ENCODE results near the gene FOSB. TPM values are rescaled to one million over a fixed set of nuclear protein-coding genes. Genes with fewer than 3 reads are reported as not detected.

The FOSB gene
- total RNA-seq, 1 experiment from 2014 or later: 2.3 TPM

DNA sequence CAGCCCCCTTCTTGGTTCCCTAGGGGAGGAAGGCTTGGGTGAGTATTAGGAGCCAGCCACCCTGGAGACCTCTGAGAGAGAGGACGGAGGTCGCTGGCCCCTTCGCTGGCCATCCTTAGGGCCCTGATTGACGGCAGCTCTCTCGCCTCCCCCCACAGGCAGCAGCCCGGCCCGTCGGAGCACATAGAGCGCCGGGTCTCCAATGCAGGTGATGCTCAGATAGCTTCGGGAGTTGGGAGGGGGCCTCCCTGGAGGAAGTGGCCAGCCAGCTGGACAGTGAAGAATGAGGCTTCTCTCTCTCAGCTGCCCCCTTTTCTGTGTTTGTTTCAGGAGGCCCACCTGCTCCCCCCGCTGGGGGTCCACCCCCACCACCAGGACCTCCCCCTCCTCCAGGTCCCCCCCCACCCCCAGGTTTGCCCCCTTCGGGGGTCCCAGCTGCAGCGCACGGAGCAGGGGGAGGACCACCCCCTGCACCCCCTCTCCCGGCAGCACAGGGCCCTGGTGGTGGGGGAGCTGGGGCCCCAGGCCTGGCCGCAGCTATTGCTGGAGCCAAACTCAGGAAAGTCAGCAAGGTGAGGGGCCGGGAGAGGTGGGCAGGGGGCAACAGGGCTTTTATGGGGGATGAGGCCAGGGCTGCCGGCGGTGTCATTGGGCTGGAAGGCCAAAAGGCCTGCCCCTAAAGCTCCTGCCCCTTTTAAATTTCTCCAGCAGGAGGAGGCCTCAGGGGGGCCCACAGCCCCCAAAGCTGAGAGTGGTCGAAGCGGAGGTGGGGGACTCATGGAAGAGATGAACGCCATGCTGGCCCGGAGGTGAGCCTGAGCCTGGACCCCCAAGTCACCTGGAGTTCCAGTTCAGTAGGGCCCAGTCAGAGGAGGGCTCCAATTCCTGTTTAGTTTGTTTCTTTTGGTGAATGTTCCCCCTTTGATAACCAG lies 54.5 kb downstream of the FOSB start:
- Mint-ChIP-seq H3K27ac (no peak overlapping the region; the same call in 1 of the 2 replicates), H3K9me3 (no peaks in the 10 kb centered on the region), H3K4me3 (no peak overlapping the region), H3K36me3 (peaks cover 43% of the 10 kb centered on the region), H3K4me1 (peaks cover 7% of the 10 kb centered on the region; the same call in 1 of the 2 replicates), H3K27me3 (ENCODE audit: low read depth) (no peaks in the 10 kb centered on the region)
- ChIA-PET CTCF (interaction anchor here (0.8 to 1.8 kb wide), 6 partner anchors 17 to 94 kb away, joined by 3 to 7 read pairs (median 5); no protein-coding TSS in a partner anchor), POLR2A (interaction anchor here (0.6 kb wide), 1 partner anchor 15 kb away, joined by 5 read pairs; no protein-coding TSS in a partner anchor)
- ATAC-seq: no peak
- TF ChIP-seq GABPB1 (CRISPR knock-in tag; IDR thresholded peaks at IDR 0.05) (no peak), NFYB (CRISPR knock-in tag; conservative IDR thresholded peaks at IDR 0.05; ENCODE audit: low read depth) (no peak), SP1 (CRISPR knock-in tag; conservative IDR thresholded peaks at IDR 0.05) (no peak), GRHL2 (CRISPR knock-in tag; IDR thresholded peaks at IDR 0.05; ENCODE audit: insufficient replicate concordance, severe bottlenecking) (no peak)
- TF ChIP-seq, protein P1, sequence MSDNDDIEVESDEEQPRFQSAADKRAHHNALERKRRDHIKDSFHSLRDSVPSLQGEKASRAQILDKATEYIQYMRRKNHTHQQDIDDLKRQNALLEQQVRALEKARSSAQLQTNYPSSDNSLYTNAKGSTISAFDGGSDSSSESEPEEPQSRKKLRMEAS (CRISPR knock-in tag; IDR thresholded peaks at IDR 0.05): no peak
- TF ChIP-seq, protein P2, sequence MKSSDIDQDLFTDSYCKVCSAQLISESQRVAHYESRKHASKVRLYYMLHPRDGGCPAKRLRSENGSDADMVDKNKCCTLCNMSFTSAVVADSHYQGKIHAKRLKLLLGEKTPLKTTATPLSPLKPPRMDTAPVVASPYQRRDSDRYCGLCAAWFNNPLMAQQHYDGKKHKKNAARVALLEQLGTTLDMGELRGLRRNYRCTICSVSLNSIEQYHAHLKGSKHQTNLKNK (CRISPR knock-in tag; IDR thresholded peaks at IDR 0.05): no peak
- TF ChIP-seq, protein P3, sequence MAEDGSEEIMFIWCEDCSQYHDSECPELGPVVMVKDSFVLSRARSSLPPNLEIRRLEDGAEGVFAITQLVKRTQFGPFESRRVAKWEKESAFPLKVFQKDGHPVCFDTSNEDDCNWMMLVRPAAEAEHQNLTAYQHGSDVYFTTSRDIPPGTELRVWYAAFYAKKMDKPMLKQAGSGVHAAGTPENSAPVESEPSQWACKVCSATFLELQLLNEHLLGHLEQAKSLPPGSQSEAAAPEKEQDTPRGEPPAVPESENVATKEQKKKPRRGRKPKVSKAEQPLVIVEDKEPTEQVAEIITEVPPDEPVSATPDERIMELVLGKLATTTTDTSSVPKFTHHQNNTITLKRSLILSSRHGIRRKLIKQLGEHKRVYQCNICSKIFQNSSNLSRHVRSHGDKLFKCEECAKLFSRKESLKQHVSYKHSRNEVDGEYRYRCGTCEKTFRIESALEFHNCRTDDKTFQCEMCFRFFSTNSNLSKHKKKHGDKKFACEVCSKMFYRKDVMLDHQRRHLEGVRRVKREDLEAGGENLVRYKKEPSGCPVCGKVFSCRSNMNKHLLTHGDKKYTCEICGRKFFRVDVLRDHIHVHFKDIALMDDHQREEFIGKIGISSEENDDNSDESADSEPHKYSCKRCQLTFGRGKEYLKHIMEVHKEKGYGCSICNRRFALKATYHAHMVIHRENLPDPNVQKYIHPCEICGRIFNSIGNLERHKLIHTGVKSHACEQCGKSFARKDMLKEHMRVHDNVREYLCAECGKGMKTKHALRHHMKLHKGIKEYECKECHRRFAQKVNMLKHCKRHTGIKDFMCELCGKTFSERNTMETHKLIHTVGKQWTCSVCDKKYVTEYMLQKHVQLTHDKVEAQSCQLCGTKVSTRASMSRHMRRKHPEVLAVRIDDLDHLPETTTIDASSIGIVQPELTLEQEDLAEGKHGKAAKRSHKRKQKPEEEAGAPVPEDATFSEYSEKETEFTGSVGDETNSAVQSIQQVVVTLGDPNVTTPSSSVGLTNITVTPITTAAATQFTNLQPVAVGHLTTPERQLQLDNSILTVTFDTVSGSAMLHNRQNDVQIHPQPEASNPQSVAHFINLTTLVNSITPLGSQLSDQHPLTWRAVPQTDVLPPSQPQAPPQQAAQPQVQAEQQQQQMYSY (CRISPR knock-in tag; IDR thresholded peaks at IDR 0.05): no peak
- TF ChIP-seq, protein P4, sequence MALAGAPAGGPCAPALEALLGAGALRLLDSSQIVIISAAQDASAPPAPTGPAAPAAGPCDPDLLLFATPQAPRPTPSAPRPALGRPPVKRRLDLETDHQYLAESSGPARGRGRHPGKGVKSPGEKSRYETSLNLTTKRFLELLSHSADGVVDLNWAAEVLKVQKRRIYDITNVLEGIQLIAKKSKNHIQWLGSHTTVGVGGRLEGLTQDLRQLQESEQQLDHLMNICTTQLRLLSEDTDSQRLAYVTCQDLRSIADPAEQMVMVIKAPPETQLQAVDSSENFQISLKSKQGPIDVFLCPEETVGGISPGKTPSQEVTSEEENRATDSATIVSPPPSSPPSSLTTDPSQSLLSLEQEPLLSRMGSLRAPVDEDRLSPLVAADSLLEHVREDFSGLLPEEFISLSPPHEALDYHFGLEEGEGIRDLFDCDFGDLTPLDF (CRISPR knock-in tag; IDR thresholded peaks at IDR 0.05): no peak
- no peak for DNase-seq (ENCODE audit: low spot score)

DNA sequence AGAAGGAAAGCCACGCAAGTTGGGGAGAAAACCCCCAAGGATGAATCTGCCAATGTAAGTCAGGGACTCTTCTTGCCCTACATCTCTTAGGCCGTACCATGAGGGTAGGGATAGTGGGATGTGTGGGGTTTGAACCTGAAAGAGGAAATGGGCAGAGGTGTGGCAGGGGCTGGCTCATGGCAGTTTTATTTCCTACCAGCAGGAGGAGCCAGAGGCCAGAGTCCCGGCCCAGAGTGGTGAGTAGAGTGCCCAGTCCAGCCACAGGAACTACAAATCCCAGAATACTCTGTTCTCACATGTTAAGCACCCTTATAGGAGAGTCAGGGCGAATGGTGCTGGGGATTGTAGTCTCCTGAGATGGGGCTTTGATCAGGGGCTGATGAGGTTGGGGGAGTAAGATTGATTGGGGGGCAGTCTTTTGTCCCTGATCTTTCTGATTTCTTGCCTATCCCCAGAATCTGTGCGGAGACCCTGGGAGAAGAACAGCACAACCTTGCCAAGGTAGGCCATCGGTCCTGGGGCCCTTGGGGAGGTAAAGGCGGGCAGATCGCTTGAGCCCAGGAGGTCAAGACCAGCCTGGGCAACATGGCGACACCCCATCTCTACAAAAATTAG lies 56.0 kb downstream of the FOSB start:
- Mint-ChIP-seq H3K27me3 (ENCODE audit: low read depth) (no peaks in the 10 kb centered on the region; the same call in 1 of the 2 replicates), H3K4me1 (peaks cover 15% of the 10 kb centered on the region), H3K4me3 (no peak overlapping the region), H3K9me3 (no peaks in the 10 kb centered on the region), H3K27ac (peak overlapping the region; percentile 91), H3K36me3 (peaks cover 31% of the 10 kb centered on the region)
- ATAC-seq (peak; percentile 82), DNase-seq (ENCODE audit: low spot score) (peak; percentile 85)
- POLR2A ChIA-PET: no interaction called here
- CTCF ChIA-PET: interaction anchor here (0.9 to 1.2 kb wide), 3 partner anchors 29 to 154 kb away, joined by 3 to 4 read pairs (median 3); no protein-coding TSS in a partner anchor
- TF ChIP-seq, protein P5, sequence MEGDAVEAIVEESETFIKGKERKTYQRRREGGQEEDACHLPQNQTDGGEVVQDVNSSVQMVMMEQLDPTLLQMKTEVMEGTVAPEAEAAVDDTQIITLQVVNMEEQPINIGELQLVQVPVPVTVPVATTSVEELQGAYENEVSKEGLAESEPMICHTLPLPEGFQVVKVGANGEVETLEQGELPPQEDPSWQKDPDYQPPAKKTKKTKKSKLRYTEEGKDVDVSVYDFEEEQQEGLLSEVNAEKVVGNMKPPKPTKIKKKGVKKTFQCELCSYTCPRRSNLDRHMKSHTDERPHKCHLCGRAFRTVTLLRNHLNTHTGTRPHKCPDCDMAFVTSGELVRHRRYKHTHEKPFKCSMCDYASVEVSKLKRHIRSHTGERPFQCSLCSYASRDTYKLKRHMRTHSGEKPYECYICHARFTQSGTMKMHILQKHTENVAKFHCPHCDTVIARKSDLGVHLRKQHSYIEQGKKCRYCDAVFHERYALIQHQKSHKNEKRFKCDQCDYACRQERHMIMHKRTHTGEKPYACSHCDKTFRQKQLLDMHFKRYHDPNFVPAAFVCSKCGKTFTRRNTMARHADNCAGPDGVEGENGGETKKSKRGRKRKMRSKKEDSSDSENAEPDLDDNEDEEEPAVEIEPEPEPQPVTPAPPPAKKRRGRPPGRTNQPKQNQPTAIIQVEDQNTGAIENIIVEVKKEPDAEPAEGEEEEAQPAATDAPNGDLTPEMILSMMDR (IDR thresholded peaks at IDR 0.05): peak; percentile 91
- TF ChIP-seq ZNF416 (CRISPR knock-in tag; IDR thresholded peaks at IDR 0.05): no peak

DNA sequence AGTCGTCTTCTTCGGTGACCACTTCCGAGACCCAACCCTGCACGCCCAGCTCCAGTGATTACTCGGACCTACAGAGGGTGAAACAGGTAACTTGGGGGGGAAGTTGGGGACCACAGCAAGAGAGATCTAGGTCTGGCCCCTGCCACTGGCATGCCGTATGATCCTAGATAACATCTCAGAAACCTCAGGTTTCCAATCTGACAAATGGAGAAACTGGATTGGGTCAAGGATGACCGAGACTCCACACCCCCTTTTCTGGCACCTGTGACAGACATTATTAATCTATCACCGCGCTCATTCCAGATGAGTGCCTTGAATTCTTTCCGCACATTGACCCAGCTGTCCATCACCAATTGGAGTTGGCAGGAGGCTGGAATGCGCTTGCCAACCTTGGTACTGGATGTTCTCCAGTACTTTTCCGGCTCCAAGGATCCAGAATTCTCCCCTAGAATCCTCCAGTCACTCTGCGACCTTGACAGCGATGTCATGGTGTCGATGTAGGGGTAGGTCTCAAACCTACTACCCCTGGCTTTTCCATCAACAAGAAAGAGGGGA lies 56.9 kb downstream of the FOSB start:
- Mint-ChIP-seq H3K9me3 (no peaks in the 10 kb centered on the region), H3K27me3 (ENCODE audit: low read depth) (peaks cover 7% of the 10 kb centered on the region), H3K27ac (no peak overlapping the region), H3K4me3 (no peak overlapping the region), H3K4me1 (peaks cover 19% of the 10 kb centered on the region), H3K36me3 (peaks cover 31% of the 10 kb centered on the region)
- ChIA-PET CTCF (interaction anchor here (0.6 to 1.2 kb wide), 4 partner anchors 15 to 153 kb away, joined by 3 to 4 read pairs (median 3); no protein-coding TSS in a partner anchor), POLR2A (interaction anchor here (0.7 kb wide), 1 partner anchor 102 kb away, joined by 4 read pairs; no protein-coding TSS in a partner anchor)
- no peak for DNase-seq (ENCODE audit: low spot score)
- ATAC-seq: no peak
- TF ChIP-seq, protein P6, sequence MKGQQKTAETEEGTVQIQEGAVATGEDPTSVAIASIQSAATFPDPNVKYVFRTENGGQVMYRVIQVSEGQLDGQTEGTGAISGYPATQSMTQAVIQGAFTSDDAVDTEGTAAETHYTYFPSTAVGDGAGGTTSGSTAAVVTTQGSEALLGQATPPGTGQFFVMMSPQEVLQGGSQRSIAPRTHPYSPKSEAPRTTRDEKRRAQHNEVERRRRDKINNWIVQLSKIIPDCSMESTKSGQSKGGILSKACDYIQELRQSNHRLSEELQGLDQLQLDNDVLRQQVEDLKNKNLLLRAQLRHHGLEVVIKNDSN (CRISPR knock-in tag; IDR thresholded peaks at IDR 0.05): no peak
- TF ChIP-seq, protein P7, sequence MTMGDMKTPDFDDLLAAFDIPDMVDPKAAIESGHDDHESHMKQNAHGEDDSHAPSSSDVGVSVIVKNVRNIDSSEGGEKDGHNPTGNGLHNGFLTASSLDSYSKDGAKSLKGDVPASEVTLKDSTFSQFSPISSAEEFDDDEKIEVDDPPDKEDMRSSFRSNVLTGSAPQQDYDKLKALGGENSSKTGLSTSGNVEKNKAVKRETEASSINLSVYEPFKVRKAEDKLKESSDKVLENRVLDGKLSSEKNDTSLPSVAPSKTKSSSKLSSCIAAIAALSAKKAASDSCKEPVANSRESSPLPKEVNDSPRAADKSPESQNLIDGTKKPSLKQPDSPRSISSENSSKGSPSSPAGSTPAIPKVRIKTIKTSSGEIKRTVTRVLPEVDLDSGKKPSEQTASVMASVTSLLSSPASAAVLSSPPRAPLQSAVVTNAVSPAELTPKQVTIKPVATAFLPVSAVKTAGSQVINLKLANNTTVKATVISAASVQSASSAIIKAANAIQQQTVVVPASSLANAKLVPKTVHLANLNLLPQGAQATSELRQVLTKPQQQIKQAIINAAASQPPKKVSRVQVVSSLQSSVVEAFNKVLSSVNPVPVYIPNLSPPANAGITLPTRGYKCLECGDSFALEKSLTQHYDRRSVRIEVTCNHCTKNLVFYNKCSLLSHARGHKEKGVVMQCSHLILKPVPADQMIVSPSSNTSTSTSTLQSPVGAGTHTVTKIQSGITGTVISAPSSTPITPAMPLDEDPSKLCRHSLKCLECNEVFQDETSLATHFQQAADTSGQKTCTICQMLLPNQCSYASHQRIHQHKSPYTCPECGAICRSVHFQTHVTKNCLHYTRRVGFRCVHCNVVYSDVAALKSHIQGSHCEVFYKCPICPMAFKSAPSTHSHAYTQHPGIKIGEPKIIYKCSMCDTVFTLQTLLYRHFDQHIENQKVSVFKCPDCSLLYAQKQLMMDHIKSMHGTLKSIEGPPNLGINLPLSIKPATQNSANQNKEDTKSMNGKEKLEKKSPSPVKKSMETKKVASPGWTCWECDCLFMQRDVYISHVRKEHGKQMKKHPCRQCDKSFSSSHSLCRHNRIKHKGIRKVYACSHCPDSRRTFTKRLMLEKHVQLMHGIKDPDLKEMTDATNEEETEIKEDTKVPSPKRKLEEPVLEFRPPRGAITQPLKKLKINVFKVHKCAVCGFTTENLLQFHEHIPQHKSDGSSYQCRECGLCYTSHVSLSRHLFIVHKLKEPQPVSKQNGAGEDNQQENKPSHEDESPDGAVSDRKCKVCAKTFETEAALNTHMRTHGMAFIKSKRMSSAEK (CRISPR knock-in tag; IDR thresholded peaks at IDR 0.05; ENCODE audit: borderline replicate concordance): no peak
- TF ChIP-seq TEAD1 (CRISPR knock-in tag; IDR thresholded peaks at IDR 0.05) (no peak), ZNF232 (CRISPR knock-in tag; IDR thresholded peaks at IDR 0.05) (no peak)
